Muscle of arm (tissue), 12 donors: Measurements from ENCODE around the gene DNAJC22. TPM values are rescaled to one million over a fixed set of nuclear protein-coding genes. Genes with fewer than 3 reads are reported as not detected.
"Not testable (repeated sequence)": the region's sequence is repeated elsewhere in the genome, so short reads cannot be mapped to it uniquely, and the experiment has no call there.

Source experiments
- DNase-seq: peaks from one replicate; pipeline ENCODE4 v3.0.0-alpha.2; 2013
- polyA plus RNA-seq, 12 donors: library from polyadenylated mRNA; unstranded; fragments of 120-200 nt; gene quantifications; one replicate each; pipeline ENCODE4 v1.2.1, GENCODE V29; 2013; ENCODE audit not compliant: insufficient read length in 12 of 12

Gene DNAJC22
- polyA plus RNA-seq, 12 donors, result 0.08 to 9.2 (median 0.15) TPM; not detected in 1

GRCh38 chr12:49368240-49368600 lies 21.5 kb downstream of the DNAJC22 start:
- DNase-seq, result no peak

- peak; percentile 63 for DNase-seq
Observed at GRCh38 chr12:49369411-49370145, 22.9 kb downstream of the DNAJC22 start.

- no peak for DNase-seq
Observed at GRCh38 chr12:49370539-49370938, 23.9 kb downstream of the DNAJC22 start.

GRCh38 chr12:49375406-49375805 lies 28.7 kb downstream of the DNAJC22 start:
- DNase-seq, result no peak

- DNase-seq, result no peak
Observed at GRCh38 chr12:49377386-49377785, 30.7 kb downstream of the DNAJC22 start.

GRCh38 chr12:49380184-49380583 lies 33.5 kb downstream of the DNAJC22 start:
- not testable (repeated sequence) for DNase-seq

GRCh38 chr12:49388682-49389386 lies 42.1 kb downstream of the DNAJC22 start:
- DNase-seq, result no peak

- no peak for DNase-seq
Observed at GRCh38 chr12:49389387-49389703, 42.7 kb downstream of the DNAJC22 start.

GRCh38 chr12:49397000-49397399 lies 50.3 kb downstream of the DNAJC22 start:
- no peak for DNase-seq

GRCh38 chr12:49400304-49400703 lies 53.6 kb downstream of the DNAJC22 start:
- no peak for DNase-seq

Other genes starting within 250 kb of the DNAJC22 start
- gene LMBR1L, start 236.0 kb upstream of the DNAJC22 start, polyA plus RNA-seq, result 10 to 100 TPM in 11 of 12 donors, not detected in 1; 28.5 to 64.0 (median 38.6) TPM
- gene TUBA1B, start 215.5 kb upstream of the DNAJC22 start, polyA plus RNA-seq, result 1,000 to 10,000 TPM in 5 of 12 donors, 100 to 1,000 TPM in 7; 274 to 1,254 (median 956) TPM
- gene TUBA1A, start 157.8 kb upstream of the DNAJC22 start, polyA plus RNA-seq, result 100 to 1,000 TPM in 11 of 12 donors, not detected in 1; 566 to 895 (median 723) TPM
- 100 to 1,000 TPM in 3 of 12 donors, 10 to 100 TPM in 8, not detected in 1; 41.3 to 160 (median 68.7) TPM for gene TUBA1C, start 81.8 kb upstream of the DNAJC22 start, polyA plus RNA-seq
- gene PRPH, start 51.7 kb upstream of the DNAJC22 start, polyA plus RNA-seq, result 10 to 100 TPM in 1 of 12 donors, 1 to 10 TPM in 6, under 1 TPM in 4, not detected in 1; 0.56 to 76.2 (median 1.3) TPM
- 10 to 100 TPM in 8 of 12 donors, 1 to 10 TPM in 3, not detected in 1; 7.0 to 29.2 (median 12.3) TPM for gene TROAP, start 23.6 kb upstream of the DNAJC22 start, polyA plus RNA-seq
- under 1 TPM in 2 of 12 donors, not detected in 10; 0.08 to 0.10 TPM for gene C1QL4, start 9.7 kb upstream of the DNAJC22 start, polyA plus RNA-seq
- gene SPATS2, start 20.6 kb downstream of the DNAJC22 start, polyA plus RNA-seq, result 10 to 100 TPM in 11 of 12 donors, not detected in 1; 19.8 to 61.7 (median 32.7) TPM
- 1 to 10 TPM in 6 of 12 donors, under 1 TPM in 4, not detected in 2; 0.75 to 2.5 (median 1.2) TPM for gene KCNH3, start 192.1 kb downstream of the DNAJC22 start, polyA plus RNA-seq
- gene MCRS1, start 221.3 kb downstream of the DNAJC22 start, polyA plus RNA-seq, result 100 to 1,000 TPM in 1 of 12 donors, 10 to 100 TPM in 11; 44.4 to 714 (median 55.0) TPM